GM23338 (cell line): Measurements from ENCODE around the gene LIX1L. TPM values are rescaled to one million over a fixed set of nuclear protein-coding genes. Genes with fewer than 3 reads are reported as not detected.

Experiments used
- EZH2 ChIP-seq: fragments of 200-600 bp; sonication (generic); IDR thresholded peaks from one replicate; pipeline ENCODE4 v1.8.0; 2017; ENCODE audit warnings: antibody characterized with exemption, mild to moderate bottlenecking, low read depth; ENCODE audit not compliant: unreplicated experiment
- EZH2phosphoT487 ChIP-seq: fragments of 200-600 bp; sonication (generic); IDR thresholded peaks from one replicate; pipeline ENCODE4 v1.8.1; 2018; ENCODE audit warnings: antibody characterized with exemption; ENCODE audit not compliant: unreplicated experiment
- JUNB ChIP-seq: IDR thresholded peaks from one replicate; pipeline ENCODE4 v1.6.1; 2016; ENCODE audit warnings: antibody characterized with exemption; ENCODE audit not compliant: unreplicated experiment
- NANOG ChIP-seq: IDR thresholded peaks from 2 replicates; pipeline ENCODE4 v1.6.1; 2016; ENCODE audit warnings: antibody characterized with exemption, borderline replicate concordance
- POLR2AphosphoS5 ChIP-seq: IDR thresholded peaks from 2 replicates; pipeline ENCODE4 v1.6.1; 2016; ENCODE audit warnings: antibody characterized with exemption, low read depth
- STAT1 ChIP-seq: IDR thresholded peaks from one replicate; pipeline ENCODE4 v1.6.1; 2016; ENCODE audit warnings: antibody characterized with exemption; ENCODE audit not compliant: unreplicated experiment
- ZNF114 ChIP-seq: fragments of 250-450 bp; sonication (Bioruptor Pico); IDR thresholded peaks from 2 replicates; pipeline ENCODE4 v1.5.0; 2020; ENCODE audit warnings: mild to moderate bottlenecking, moderate library complexity
- ZNF331 ChIP-seq: fragments of 250-450 bp; sonication (Bioruptor Pico); IDR thresholded peaks from 2 replicates; pipeline ENCODE4 v1.5.0; 2020; ENCODE audit warnings: low read depth, mild to moderate bottlenecking, moderate library complexity
- polyA plus RNA-seq: library from polyadenylated mRNA; unstranded; fragments of >200 nt; fragmentation: Nextera tagmentation; extraction: Ambion mirVana; gene quantifications from 2 replicates; pipeline ENCODE4 v1.2.1, GENCODE V29; 2016
- total RNA-seq: library from RNA; depleted of rRNA; stranded (reverse); fragments of >200 nt; shearing (Covaris generic); gene quantifications from 2 replicates; pipeline ENCODE4 v1.2.3, GENCODE V29; 2014
- TF ChIP-seq, protein P1 (sequence below): fragments of 250-450 bp; sonication (Bioruptor Pico); IDR thresholded peaks from 2 replicates; pipeline ENCODE4 v1.5.0; 2020; ENCODE audit warnings: mild to moderate bottlenecking, moderate library complexity
- TF ChIP-seq, protein P2 (sequence below): IDR thresholded peaks from one replicate; pipeline ENCODE4 v1.6.1; 2018; ENCODE audit warnings: antibody characterized with exemption; ENCODE audit not compliant: unreplicated experiment
- TF ChIP-seq, protein P3 (sequence below): IDR thresholded peaks from 2 replicates; pipeline ENCODE4 v1.6.1; 2016; ENCODE audit warnings: antibody characterized with exemption

LIX1L gene
- total and polyA plus RNA-seq, 2 experiments from 2014 or later = 0.76 to 2.6 TPM

DNA sequence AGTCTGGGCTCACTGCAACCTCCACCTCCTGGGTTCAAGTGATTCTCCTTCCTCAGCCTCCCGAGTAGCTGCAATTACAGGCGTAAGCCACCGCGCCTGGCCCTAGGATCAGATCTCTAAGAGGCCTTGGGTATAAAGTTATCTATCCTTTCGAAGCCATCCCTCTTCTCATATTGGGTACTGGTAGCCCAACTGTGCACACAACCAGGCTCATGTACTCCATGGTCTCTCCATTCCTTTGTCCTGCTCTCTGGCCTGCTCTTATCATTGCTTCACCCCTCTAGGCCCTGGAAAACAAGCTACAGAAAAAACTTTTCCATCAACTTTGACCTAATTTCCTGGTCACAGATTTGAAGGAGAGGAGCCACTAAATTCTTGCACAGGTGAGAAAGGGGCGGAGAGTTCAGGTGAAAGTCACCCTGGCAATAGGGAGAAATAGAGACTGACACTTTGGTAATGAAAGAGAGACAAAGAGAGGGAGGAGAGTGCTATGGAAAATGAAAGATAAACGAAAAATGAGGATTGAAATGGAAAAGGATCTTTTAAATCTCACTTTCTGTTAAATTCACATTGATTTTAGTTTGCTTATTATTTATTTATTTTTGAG lies 32.5 kb upstream of the LIX1L start (continued):
- TF ChIP-seq, protein P1, sequence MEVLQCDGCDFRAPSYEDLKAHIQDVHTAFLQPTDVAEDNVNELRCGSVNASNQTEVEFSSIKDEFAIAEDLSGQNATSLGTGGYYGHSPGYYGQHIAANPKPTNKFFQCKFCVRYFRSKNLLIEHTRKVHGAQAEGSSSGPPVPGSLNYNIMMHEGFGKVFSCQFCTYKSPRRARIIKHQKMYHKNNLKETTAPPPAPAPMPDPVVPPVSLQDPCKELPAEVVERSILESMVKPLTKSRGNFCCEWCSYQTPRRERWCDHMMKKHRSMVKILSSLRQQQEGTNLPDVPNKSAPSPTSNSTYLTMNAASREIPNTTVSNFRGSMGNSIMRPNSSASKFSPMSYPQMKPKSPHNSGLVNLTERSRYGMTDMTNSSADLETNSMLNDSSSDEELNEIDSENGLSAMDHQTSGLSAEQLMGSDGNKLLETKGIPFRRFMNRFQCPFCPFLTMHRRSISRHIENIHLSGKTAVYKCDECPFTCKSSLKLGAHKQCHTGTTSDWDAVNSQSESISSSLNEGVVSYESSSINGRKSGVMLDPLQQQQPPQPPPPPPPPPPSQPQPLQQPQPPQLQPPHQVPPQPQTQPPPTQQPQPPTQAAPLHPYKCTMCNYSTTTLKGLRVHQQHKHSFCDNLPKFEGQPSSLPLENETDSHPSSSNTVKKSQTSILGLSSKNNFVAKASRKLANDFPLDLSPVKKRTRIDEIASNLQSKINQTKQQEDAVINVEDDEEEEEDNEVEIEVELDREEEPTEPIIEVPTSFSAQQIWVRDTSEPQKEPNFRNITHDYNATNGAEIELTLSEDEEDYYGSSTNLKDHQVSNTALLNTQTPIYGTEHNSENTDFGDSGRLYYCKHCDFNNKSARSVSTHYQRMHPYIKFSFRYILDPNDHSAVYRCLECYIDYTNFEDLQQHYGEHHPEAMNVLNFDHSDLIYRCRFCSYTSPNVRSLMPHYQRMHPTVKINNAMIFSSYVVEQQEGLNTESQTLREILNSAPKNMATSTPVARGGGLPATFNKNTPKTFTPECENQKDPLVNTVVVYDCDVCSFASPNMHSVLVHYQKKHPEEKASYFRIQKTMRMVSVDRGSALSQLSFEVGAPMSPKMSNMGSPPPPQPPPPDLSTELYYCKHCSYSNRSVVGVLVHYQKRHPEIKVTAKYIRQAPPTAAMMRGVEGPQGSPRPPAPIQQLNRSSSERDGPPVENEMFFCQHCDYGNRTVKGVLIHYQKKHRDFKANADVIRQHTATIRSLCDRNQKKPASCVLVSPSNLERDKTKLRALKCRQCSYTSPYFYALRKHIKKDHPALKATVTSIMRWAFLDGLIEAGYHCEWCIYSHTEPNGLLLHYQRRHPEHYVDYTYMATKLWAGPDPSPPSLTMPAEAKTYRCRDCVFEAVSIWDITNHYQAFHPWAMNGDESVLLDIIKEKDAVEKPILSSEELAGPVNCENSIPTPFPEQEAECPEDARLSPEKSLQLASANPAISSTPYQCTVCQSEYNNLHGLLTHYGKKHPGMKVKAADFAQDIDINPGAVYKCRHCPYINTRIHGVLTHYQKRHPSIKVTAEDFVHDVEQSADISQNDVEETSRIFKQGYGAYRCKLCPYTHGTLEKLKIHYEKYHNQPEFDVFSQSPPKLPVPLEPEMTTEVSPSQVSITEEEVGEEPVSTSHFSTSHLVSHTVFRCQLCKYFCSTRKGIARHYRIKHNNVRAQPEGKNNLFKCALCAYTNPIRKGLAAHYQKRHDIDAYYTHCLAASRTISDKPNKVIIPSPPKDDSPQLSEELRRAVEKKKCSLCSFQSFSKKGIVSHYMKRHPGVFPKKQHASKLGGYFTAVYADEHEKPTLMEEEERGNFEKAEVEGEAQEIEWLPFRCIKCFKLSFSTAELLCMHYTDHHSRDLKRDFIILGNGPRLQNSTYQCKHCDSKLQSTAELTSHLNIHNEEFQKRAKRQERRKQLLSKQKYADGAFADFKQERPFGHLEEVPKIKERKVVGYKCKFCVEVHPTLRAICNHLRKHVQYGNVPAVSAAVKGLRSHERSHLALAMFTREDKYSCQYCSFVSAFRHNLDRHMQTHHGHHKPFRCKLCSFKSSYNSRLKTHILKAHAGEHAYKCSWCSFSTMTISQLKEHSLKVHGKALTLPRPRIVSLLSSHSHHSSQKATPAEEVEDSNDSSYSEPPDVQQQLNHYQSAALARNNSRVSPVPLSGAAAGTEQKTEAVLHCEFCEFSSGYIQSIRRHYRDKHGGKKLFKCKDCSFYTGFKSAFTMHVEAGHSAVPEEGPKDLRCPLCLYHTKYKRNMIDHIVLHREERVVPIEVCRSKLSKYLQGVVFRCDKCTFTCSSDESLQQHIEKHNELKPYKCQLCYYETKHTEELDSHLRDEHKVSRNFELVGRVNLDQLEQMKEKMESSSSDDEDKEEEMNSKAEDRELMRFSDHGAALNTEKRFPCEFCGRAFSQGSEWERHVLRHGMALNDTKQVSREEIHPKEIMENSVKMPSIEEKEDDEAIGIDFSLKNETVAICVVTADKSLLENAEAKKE = no peak
- no peak for TF ChIP-seq NANOG
- no peak for TF ChIP-seq ZNF331
- no peak for TF ChIP-seq ZNF114
- no peak for TF ChIP-seq POLR2AphosphoS5
- TF ChIP-seq EZH2phosphoT487 = no peak
- TF ChIP-seq EZH2 = no peak
- TF ChIP-seq, protein P2, sequence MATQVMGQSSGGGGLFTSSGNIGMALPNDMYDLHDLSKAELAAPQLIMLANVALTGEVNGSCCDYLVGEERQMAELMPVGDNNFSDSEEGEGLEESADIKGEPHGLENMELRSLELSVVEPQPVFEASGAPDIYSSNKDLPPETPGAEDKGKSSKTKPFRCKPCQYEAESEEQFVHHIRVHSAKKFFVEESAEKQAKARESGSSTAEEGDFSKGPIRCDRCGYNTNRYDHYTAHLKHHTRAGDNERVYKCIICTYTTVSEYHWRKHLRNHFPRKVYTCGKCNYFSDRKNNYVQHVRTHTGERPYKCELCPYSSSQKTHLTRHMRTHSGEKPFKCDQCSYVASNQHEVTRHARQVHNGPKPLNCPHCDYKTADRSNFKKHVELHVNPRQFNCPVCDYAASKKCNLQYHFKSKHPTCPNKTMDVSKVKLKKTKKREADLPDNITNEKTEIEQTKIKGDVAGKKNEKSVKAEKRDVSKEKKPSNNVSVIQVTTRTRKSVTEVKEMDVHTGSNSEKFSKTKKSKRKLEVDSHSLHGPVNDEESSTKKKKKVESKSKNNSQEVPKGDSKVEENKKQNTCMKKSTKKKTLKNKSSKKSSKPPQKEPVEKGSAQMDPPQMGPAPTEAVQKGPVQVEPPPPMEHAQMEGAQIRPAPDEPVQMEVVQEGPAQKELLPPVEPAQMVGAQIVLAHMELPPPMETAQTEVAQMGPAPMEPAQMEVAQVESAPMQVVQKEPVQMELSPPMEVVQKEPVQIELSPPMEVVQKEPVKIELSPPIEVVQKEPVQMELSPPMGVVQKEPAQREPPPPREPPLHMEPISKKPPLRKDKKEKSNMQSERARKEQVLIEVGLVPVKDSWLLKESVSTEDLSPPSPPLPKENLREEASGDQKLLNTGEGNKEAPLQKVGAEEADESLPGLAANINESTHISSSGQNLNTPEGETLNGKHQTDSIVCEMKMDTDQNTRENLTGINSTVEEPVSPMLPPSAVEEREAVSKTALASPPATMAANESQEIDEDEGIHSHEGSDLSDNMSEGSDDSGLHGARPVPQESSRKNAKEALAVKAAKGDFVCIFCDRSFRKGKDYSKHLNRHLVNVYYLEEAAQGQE = no peak
- TF ChIP-seq STAT1 = no peak
- TF ChIP-seq, protein P3, sequence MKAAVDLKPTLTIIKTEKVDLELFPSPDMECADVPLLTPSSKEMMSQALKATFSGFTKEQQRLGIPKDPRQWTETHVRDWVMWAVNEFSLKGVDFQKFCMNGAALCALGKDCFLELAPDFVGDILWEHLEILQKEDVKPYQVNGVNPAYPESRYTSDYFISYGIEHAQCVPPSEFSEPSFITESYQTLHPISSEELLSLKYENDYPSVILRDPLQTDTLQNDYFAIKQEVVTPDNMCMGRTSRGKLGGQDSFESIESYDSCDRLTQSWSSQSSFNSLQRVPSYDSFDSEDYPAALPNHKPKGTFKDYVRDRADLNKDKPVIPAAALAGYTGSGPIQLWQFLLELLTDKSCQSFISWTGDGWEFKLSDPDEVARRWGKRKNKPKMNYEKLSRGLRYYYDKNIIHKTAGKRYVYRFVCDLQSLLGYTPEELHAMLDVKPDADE = no peak
- no peak for TF ChIP-seq JUNB
